ENCODE results near the gene JAKMIP2. TPM values are rescaled to one million over a fixed set of nuclear protein-coding genes. Genes with fewer than 3 reads are reported as not detected.
"Not testable (repeated sequence)": the region's sequence is repeated elsewhere in the genome, so short reads cannot be mapped to it uniquely, and the experiment has no call there.

JAKMIP2 gene
- total RNA-seq, 1 donor from 2014 or later, result 4.1 TPM

DNA sequence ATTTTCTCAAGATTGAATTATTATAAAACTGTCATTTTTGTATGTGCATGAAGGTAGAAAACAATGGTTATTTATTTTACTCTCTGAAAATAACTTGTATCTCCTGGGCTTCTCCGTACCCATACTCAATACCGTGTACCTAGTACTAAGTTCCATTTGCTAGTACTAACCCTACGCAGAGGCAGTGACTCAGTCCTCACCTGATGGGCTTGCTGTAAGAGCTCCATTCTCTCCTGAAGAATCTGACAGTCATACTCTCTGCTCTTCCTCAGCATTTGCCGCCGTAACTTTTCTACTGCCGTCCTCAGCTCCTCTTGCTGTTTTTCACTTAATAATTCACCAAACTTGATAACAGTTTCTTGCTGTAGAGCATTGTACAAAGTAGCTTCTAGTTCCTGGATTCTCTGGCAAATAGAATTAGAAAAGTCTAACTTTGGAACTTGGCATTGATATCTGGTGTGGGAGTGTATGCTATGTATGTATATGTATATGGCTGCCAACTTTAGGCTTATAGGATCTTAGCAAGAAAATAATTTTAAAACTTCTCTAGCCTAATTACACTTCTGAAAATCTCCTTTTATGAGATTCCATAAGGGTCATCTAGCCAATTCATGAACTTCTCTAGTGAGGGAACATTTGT, 164.7 kb downstream of the JAKMIP2 start:
- intact Hi-C loops (cut with micrococcal nuclease), result no loop called here
- no peaks in the 10 kb centered on the region for H3K9me3 Mint-ChIP-seq
- H3K27me3 Mint-ChIP-seq (ENCODE audit: low read depth), result no peaks in the 10 kb centered on the region
- H3K36me3 Mint-ChIP-seq (ENCODE audit: low read depth), result no peaks in the 10 kb centered on the region
- H3K4me1 Mint-ChIP-seq (ENCODE audit: low read depth), result no peaks in the 10 kb centered on the region
- no peak overlapping the region for H3K27ac Mint-ChIP-seq
- no peak for DNase-seq (ENCODE audit: low spot score)
- no peak overlapping the region for H3K4me3 Mint-ChIP-seq (ENCODE audit: low read depth)

DNA sequence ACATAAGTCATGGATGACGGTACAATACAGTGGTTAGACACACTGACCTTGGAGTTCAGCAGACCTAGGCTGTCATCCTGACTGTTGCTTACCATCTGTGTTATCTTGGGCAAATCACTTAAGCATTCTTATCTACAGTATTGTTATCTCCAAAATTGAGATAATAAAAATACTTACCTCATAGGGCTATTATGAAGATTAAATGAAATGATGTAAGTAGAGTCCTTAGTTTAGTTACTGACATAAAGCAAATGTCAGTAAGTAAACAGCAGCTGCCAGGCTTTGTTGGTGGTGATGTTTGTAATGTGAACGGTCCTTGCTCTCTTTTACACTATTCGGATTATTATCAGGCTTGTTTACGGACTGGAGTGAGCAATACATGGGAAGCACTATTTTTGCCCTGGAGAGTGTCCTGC, 165.3 kb downstream of the JAKMIP2 start:
- Mint-ChIP-seq H3K36me3 (ENCODE audit: low read depth) (no peaks in the 10 kb centered on the region), H3K27me3 (ENCODE audit: low read depth) (no peaks in the 10 kb centered on the region), H3K4me1 (ENCODE audit: low read depth) (no peaks in the 10 kb centered on the region), H3K4me3 (ENCODE audit: low read depth) (no peak overlapping the region), H3K9me3 (no peaks in the 10 kb centered on the region), H3K27ac (no peak overlapping the region)
- no peak for DNase-seq (ENCODE audit: low spot score)
- intact Hi-C loops (cut with micrococcal nuclease), result no loop called here

DNA sequence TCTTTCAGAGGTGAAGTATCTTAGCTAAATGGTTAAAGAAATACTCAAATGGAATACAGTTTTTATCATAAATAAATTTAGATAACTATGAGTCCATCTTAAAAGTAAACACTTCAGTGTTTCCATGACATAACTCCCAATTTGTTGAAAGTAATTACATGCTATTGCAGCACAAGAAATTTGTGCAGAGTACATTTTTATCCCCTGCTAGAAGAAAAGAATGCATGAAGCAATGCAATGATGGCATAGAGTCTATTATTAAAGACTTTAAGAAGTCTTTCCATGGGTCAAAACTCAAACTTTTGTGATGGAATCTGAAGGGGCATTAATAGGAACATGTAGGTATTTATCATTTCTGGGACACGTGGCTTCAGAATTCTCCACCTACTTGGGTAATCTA, 166.1 kb downstream of the JAKMIP2 start:
- Mint-ChIP-seq H3K9me3 (no peaks in the 10 kb centered on the region), H3K27me3 (ENCODE audit: low read depth) (no peaks in the 10 kb centered on the region)
- intact Hi-C loops (cut with micrococcal nuclease), result no loop called here

DNA sequence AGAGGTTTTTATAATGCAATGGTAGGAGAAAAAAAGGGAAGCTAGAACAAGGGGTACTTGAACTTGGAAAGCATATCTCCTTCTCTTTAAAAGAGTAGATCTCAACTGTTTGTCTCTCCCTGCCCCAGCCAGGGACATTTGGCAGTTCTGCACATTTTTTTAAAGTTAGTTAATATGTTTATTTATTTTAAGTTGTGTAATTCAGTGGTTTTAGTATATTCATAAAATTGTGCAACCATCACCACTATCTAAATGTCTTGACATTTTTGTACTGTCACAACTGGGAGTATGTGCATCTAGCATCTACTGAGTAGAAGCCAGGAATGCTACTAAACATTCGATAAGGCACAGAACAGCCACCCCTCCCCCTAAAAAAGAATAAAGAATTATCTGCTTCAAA, 169.2 kb downstream of the JAKMIP2 start:
- no peak overlapping the region for H3K4me3 Mint-ChIP-seq (ENCODE audit: low read depth)
- H3K9me3 Mint-ChIP-seq, result no peaks in the 10 kb centered on the region
- no peak for DNase-seq (ENCODE audit: low spot score)
- no peaks in the 10 kb centered on the region for H3K4me1 Mint-ChIP-seq (ENCODE audit: low read depth)
- H3K27ac Mint-ChIP-seq, result no peak overlapping the region
- H3K27me3 Mint-ChIP-seq (ENCODE audit: low read depth), result no peaks in the 10 kb centered on the region
- intact Hi-C loops (cut with micrococcal nuclease), result no loop called here
- peaks cover 4% of the 10 kb centered on the region for H3K36me3 Mint-ChIP-seq (ENCODE audit: low read depth)

More for the DNA sequence above, 166.1 kb downstream of the JAKMIP2 start:
- H3K36me3 Mint-ChIP-seq (ENCODE audit: low read depth), result peaks cover 4% of the 10 kb centered on the region
- no peak for DNase-seq (ENCODE audit: low spot score)
- H3K4me3 Mint-ChIP-seq (ENCODE audit: low read depth), result no peak overlapping the region
- H3K27ac Mint-ChIP-seq, result no peak overlapping the region
- no peaks in the 10 kb centered on the region for H3K4me1 Mint-ChIP-seq (ENCODE audit: low read depth)

DNA sequence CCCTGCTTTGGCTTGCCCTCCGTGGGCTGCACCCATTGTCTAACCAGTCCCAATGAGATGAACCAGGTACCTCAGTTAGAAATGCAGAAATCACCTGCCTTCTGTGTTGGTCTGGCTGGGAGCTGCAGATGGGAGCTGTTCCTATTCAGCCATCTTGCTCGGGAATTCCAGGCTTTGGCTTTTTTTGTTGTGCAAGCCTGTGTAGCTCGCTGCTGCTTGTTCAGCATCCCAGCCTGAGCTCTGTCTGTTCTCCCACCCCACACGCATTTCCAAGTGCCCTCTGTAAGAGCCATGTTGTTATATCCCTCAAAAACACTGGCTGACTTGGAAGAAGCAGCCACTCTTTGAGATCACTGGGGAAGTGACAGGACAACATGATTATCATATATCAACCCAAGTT, 171.0 kb downstream of the JAKMIP2 start:
- H3K27ac Mint-ChIP-seq, result no peak overlapping the region
- intact Hi-C loops (cut with micrococcal nuclease), result no loop called here
- no peaks in the 10 kb centered on the region for H3K4me1 Mint-ChIP-seq (ENCODE audit: low read depth)
- DNase-seq (ENCODE audit: low spot score), result no peak
- peaks cover 4% of the 10 kb centered on the region for H3K36me3 Mint-ChIP-seq (ENCODE audit: low read depth)
- H3K27me3 Mint-ChIP-seq (ENCODE audit: low read depth), result no peaks in the 10 kb centered on the region
- no peak overlapping the region for H3K4me3 Mint-ChIP-seq (ENCODE audit: low read depth)
- no peaks in the 10 kb centered on the region for H3K9me3 Mint-ChIP-seq

DNA sequence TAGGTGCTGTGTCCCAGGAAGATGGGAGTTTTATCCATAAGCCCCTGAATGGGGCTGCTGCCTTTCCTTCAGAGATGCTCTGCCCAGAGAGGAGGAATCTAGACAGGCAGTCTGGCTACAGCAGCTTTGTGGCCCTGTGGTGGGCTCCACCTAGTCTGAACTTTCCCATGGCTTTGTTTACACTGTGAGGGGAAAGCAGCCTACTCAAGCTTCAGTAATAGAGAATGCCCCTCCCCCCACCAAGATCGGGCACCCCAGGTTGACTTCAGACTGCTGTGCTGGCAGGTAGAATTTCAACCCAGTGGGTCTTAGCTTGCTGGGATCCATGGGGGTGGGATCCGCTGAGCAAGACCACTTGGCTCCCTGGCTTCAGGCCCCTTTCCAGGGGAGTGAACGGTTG, 171.7 kb downstream of the JAKMIP2 start:
- intact Hi-C loops (cut with micrococcal nuclease), result no loop called here
- H3K36me3 Mint-ChIP-seq (ENCODE audit: low read depth), result peaks cover 4% of the 10 kb centered on the region
- no peaks in the 10 kb centered on the region for H3K27me3 Mint-ChIP-seq (ENCODE audit: low read depth)
- H3K27ac Mint-ChIP-seq, result no peak overlapping the region
- no peaks in the 10 kb centered on the region for H3K4me1 Mint-ChIP-seq (ENCODE audit: low read depth)
- H3K4me3 Mint-ChIP-seq (ENCODE audit: low read depth), result no peak overlapping the region
- no peaks in the 10 kb centered on the region for H3K9me3 Mint-ChIP-seq
- no peak for DNase-seq (ENCODE audit: low spot score)

DNA sequence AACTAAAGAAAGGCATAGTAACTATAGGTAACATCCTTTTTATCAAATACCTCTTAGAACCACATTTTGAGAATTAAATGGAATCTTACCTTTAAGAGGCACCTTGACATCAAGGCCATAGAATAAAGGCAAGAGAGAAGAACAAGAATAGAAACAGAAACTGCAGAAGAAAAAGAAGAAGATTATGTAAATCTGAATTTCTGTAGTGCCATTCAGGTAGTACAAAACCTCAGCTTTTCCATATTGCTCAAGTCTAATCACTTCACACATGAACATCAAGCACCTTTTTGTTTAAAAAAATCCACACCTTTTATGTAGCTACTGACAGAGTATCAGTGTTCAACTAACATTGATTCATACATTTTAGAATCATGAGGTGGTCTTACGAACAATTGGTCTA, 180.9 kb downstream of the JAKMIP2 start:
- Mint-ChIP-seq H3K4me1 (ENCODE audit: low read depth) (no peaks in the 10 kb centered on the region), H3K9me3 (no peaks in the 10 kb centered on the region), H3K36me3 (ENCODE audit: low read depth) (no peaks in the 10 kb centered on the region), H3K27me3 (ENCODE audit: low read depth) (no peaks in the 10 kb centered on the region), H3K4me3 (ENCODE audit: low read depth) (no peak overlapping the region), H3K27ac (no peak overlapping the region)
- intact Hi-C loops (cut with micrococcal nuclease), result no loop called here
- DNase-seq (ENCODE audit: low spot score), result no peak

DNA sequence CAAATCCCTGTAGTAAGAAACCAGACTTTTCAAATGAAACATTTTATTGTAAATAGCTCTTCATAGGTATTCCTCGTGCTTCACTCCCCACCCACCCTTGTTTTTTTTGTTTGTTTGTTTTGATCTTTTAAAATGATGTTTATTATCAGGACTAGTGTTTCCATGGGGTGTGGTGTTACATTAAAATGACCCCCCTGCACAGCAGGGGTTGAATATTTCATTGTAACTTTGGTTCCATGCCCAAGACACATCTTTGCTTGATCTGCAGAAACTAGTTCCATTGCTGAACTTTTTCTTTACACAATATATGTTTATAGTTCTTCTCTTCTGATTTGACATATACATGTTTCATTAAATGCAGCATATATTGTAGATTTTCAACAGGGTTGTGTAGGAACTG, 191.4 kb downstream of the JAKMIP2 start:
- Mint-ChIP-seq H3K27ac (no peak overlapping the region), H3K27me3 (ENCODE audit: low read depth) (no peaks in the 10 kb centered on the region)
- intact Hi-C loops (cut with micrococcal nuclease), result no loop called here

DNA sequence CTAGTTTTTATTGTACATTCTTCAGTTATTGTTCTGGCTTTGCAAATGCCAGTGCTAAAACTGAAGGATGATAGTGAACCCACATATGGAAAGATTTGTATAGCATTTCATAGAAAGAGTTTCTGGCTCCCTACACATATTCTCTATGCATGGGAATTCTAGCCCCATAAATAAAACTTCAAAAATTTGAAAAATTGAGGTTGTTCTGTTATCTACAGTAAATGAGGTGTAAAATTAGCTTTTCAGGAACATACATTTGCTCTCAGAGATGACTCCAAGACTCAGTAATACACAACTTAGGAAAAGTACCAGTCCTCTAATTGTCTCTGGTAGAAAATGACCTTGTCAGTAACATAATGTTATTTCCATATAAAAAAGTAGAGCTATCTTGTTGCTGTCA, 192.4 kb downstream of the JAKMIP2 start:
- intact Hi-C loops (cut with micrococcal nuclease), result no loop called here
- Mint-ChIP-seq H3K4me3 (ENCODE audit: low read depth) (no peak overlapping the region), H3K27me3 (ENCODE audit: low read depth) (no peaks in the 10 kb centered on the region), H3K4me1 (ENCODE audit: low read depth) (no peaks in the 10 kb centered on the region), H3K27ac (no peak overlapping the region), H3K9me3 (no peaks in the 10 kb centered on the region), H3K36me3 (ENCODE audit: low read depth) (peaks cover 2% of the 10 kb centered on the region)
- DNase-seq (ENCODE audit: low spot score), result no peak

More for the DNA sequence above, 191.4 kb downstream of the JAKMIP2 start:
- no peak for DNase-seq (ENCODE audit: low spot score)
- Mint-ChIP-seq H3K4me3 (ENCODE audit: low read depth) (no peak overlapping the region), H3K9me3 (no peaks in the 10 kb centered on the region), H3K36me3 (ENCODE audit: low read depth) (peaks cover 2% of the 10 kb centered on the region), H3K4me1 (ENCODE audit: low read depth) (no peaks in the 10 kb centered on the region)

DNA sequence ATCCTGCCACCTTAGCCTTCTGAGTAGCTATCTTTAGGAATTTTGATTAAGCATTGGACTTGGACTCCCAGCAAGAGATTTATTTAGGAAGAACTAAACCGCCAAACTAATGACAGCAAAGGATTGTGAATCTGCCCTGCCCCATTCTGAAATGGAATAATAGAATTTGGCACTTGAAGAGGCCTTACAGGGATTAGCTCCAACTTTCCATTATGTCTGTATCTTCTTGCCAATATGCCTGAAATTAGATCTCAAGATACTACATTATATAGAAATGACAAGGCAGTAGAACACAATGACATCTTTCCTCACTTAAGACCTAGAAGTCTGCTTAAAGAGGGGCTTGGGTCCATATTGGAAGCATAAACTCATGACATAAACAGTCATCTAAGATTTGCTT, 195.7 kb downstream of the JAKMIP2 start:
- Mint-ChIP-seq H3K36me3 (ENCODE audit: low read depth) (peaks cover 2% of the 10 kb centered on the region), H3K9me3 (no peaks in the 10 kb centered on the region), H3K27me3 (ENCODE audit: low read depth) (no peaks in the 10 kb centered on the region), H3K4me3 (ENCODE audit: low read depth) (no peak overlapping the region), H3K4me1 (ENCODE audit: low read depth) (no peaks in the 10 kb centered on the region), H3K27ac (no peak overlapping the region)
- DNase-seq (ENCODE audit: low spot score), result no peak
- intact Hi-C loops (cut with micrococcal nuclease), result no loop called here

DNA sequence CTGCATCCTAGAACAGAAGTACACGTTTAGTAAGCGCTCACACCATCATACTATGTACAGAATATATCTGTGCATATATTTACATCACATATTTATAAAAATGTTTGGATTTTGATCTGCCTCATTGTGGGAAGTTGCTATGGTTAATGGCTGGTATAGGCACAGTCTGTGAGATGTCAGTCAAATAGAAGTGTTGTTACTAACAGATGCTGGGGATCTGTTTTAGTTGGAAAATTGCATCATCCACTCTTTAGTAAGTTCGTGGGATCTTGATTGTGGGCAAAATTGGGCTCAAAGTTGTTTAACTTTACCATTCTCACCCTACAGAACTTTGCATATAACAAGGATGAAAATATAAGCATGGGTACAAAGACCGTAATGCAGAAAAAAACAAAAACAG, 196.3 kb downstream of the JAKMIP2 start:
- no peaks in the 10 kb centered on the region for H3K4me1 Mint-ChIP-seq (ENCODE audit: low read depth)

DNA sequence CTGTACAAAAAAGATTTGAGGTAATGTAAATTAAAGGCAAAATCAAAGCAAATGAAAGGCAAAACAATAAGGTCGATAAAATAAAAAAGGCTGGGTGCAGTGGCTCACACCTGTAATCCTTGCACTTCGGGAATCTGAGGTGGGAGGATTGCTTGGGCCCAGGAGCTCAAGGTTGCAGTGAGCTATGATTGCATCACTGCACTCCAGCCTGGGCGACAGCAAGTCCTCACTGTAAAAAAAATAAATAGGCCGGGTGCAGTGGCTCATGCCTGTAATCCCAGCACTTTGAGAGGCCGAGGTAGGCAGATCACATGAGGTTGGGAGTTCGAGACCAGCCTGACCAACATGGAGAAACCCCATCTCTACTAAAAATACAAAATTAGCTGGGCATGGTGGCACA, 200.3 kb downstream of the JAKMIP2 start:
- DNase-seq (ENCODE audit: low spot score); H3K9me3 Mint-ChIP-seq; intact Hi-C loops (cut with micrococcal nuclease); H3K27ac Mint-ChIP-seq; H3K27me3 Mint-ChIP-seq (ENCODE audit: low read depth); H3K4me3 Mint-ChIP-seq (ENCODE audit: low read depth); H3K36me3 Mint-ChIP-seq (ENCODE audit: low read depth); H3K4me1 Mint-ChIP-seq (ENCODE audit: low read depth): not testable (repeated sequence)

More for the DNA sequence above, 196.3 kb downstream of the JAKMIP2 start:
- H3K27me3 Mint-ChIP-seq (ENCODE audit: low read depth), result no peaks in the 10 kb centered on the region
- H3K27ac Mint-ChIP-seq, result no peak overlapping the region
- no peaks in the 10 kb centered on the region for H3K9me3 Mint-ChIP-seq
- DNase-seq (ENCODE audit: low spot score), result no peak
- H3K36me3 Mint-ChIP-seq (ENCODE audit: low read depth), result peaks cover 2% of the 10 kb centered on the region
- intact Hi-C loops (cut with micrococcal nuclease), result no loop called here
- no peak overlapping the region for H3K4me3 Mint-ChIP-seq (ENCODE audit: low read depth)

DNA sequence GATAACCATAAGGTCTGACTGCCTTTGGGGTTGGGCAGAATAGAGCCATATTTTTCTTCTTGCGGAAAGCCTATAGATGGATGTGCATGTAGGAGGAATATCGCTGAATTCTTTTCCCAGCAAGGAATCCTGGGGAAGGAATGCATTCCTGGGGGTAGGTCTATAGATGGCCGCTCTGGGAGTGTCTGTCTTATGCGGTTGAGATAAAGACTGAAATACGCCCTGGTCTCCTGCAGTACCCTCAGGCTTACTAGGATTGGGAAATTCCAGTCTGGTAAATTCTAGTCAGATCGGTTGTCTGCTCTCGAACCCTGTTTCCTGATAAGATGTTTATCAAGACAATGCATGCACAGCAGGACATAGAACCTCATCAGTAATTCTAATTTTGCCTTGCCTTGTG, 202.1 kb downstream of the JAKMIP2 start:
- H3K4me1 Mint-ChIP-seq (ENCODE audit: low read depth); H3K27me3 Mint-ChIP-seq (ENCODE audit: low read depth); H3K27ac Mint-ChIP-seq; H3K36me3 Mint-ChIP-seq (ENCODE audit: low read depth); intact Hi-C loops (cut with micrococcal nuclease); H3K9me3 Mint-ChIP-seq; H3K4me3 Mint-ChIP-seq (ENCODE audit: low read depth); DNase-seq (ENCODE audit: low spot score): not testable (repeated sequence)
